ENCODE measurements around the gene TFRC.
A peak's percentile ranks its signal among the peaks of the same experiment; 100 is the strongest.
"Not testable (repeated sequence)": the region's sequence is repeated elsewhere in the genome, so short reads cannot be mapped to it uniquely, and the experiment has no call there.

TFRC gene

DNA sequence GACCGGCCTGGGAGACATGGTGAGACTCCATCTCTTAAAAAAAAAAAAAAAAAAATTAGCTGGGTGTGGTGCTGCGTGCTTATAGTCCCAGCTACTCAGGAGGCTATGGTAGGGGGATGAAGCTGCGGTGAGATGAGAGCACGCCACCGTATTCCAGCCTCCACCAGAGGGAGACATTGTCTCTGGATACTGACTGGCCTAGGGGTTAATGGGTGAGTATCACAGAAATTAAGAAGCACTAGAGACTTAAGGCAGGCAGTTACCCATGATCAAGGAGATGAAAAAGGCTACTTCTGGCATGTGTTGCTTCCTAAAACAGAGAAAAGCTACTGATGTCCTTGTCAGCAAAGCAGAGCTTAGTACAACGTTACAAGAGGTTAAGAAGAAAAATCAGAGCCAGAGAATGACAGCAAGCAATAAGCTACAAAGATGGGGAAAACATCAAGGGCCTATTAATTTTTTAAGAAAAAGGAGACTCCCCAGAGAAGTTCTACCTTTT lies 8.6 kb downstream of the TFRC start:
- ChIA-PET CTCF (interaction anchor here (0.6 to 9.4 kb wide), 51 partner anchors 11 to 456 kb away, joined by 3 to 298 read pairs (median 4); partner anchors contain the start of gene SMCO1), POLR2A (no interaction called here)
- DNase-seq (ENCODE audit: low read depth, low spot score): no peak
- TF ChIP-seq CTCF (IDR thresholded peaks at IDR 0.05; ENCODE audit: insufficient read depth, low read length, missing control alignments): peak; percentile 84
- H3K4me3 ChIP-seq (ENCODE audit: low read depth, low read length): no peak overlapping the region

DNA sequence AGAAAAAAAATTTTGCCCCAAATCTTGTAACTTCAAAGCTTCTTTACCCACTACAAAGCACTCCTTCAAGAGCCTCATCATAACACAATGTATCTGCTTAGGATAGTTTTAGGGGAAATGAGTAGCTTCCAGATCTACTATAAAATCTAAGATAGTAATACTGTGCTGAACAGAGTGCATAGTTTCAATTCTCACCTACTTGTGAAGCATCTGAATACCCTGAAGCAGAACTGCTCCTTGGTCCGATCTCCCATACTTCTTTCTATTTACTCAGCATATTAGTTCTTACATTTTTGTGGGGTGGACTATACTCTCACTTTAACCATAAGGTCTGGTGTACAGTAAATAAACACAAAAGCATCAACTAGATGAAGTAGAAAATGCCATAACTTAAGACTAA lies 9.6 kb downstream of the TFRC start:
- POLR2A ChIA-PET: no interaction called here
- H3K4me3 ChIP-seq (ENCODE audit: low read depth, low read length): no peak overlapping the region
- CTCF ChIA-PET: interaction anchor here (1.2 to 9.4 kb wide), 19 partner anchors 10 to 457 kb away, joined by 3 to 298 read pairs (median 6); no protein-coding TSS in a partner anchor
- no peak for TF ChIP-seq CTCF (IDR thresholded peaks at IDR 0.05; ENCODE audit: insufficient read depth, low read length, missing control alignments)
- DNase-seq (ENCODE audit: low read depth, low spot score): no peak

- POLR2A ChIA-PET; DNase-seq (ENCODE audit: low read depth, low spot score); H3K4me3 ChIP-seq (ENCODE audit: low read depth, low read length): not testable (repeated sequence)
- CTCF ChIA-PET: interaction anchor here (2.6 to 9.4 kb wide), 2 partner anchors 11 to 130 kb away, joined by 11 to 298 read pairs; no protein-coding TSS in a partner anchor
Measured at GRCh38 chr3:196068812-196069211, 13.1 kb downstream of the TFRC start.

GRCh38 chr3:196067439-196067838 lies 14.5 kb downstream of the TFRC start:
- CTCF ChIA-PET: interaction anchor here (1.6 kb wide), 1 partner anchor 11 kb away, joined by 3 read pairs; no protein-coding TSS in a partner anchor
- POLR2A ChIA-PET: no interaction called here
- DNase-seq (ENCODE audit: low read depth, low spot score): no peak
- H3K4me3 ChIP-seq (ENCODE audit: low read depth, low read length): no peak overlapping the region
- no peak for TF ChIP-seq CTCF (IDR thresholded peaks at IDR 0.05; ENCODE audit: insufficient read depth, low read length, missing control alignments)

DNA sequence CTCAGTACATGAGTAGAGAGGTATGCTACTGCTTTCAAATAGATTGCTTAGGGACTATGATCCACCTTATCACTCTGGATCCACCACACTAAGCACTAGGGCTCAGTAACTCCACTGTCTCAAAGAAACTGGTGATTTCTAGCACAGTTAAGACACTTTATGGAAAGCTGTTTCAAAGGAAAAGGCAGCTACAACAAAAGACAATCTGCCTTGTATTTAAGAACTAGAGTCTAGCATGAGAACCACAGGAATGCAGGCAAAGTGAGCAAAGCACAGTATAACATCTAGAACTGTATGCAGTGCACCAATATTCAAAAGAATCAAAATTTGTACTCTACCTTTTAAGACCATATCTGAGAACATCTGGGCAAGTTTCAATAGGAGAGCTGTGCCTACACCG lies 17.9 kb downstream of the TFRC start:
- POLR2A ChIA-PET: no interaction called here
- H3K4me3 ChIP-seq (ENCODE audit: low read depth, low read length): no peak overlapping the region
- no peak for DNase-seq (ENCODE audit: low read depth, low spot score)
- CTCF ChIA-PET: interaction anchor here (1.4 to 6.1 kb wide), 4 partner anchors 9 to 455 kb away, joined by 3 to 85 read pairs (median 5); no protein-coding TSS in a partner anchor
- TF ChIP-seq CTCF (IDR thresholded peaks at IDR 0.05; ENCODE audit: insufficient read depth, low read length, missing control alignments): no peak

GRCh38 chr3:196063456-196063855 lies 18.4 kb downstream of the TFRC start:
- POLR2A ChIA-PET: no interaction called here

More at GRCh38 chr3:196063456-196063855, 18.4 kb downstream of the TFRC start:
- DNase-seq (ENCODE audit: low read depth, low spot score): no peak
- TF ChIP-seq CTCF (IDR thresholded peaks at IDR 0.05; ENCODE audit: insufficient read depth, low read length, missing control alignments): no peak
- CTCF ChIA-PET: interaction anchor here (1.4 to 6.1 kb wide), 4 partner anchors 9 to 456 kb away, joined by 3 to 85 read pairs (median 5); no protein-coding TSS in a partner anchor
- H3K4me3 ChIP-seq (ENCODE audit: low read depth, low read length): no peak overlapping the region

Measured in AG04449 (cell line).